ENCODE measurements around the gene GPX6.
A peak's percentile ranks its signal among the peaks of the same experiment; 100 is the strongest.
"Not testable (repeated sequence)": the region's sequence is repeated elsewhere in the genome, so short reads cannot be mapped to it uniquely, and the experiment has no call there.

Gene GPX6

GRCh38 chr6:28551891-28552666 lies 36.5 kb upstream of the GPX6 start:
- no peak for TF ChIP-seq CTCF (IDR thresholded peaks at IDR 0.05; ENCODE audit: control insufficient read depth, insufficient read depth, low read depth, low read length, missing control alignments)
- DNase-seq (ENCODE audit: low read depth) = no peak

GRCh38 chr6:28547003-28547402 lies 31.4 kb upstream of the GPX6 start:
- H3K4me3 ChIP-seq (ENCODE audit: control insufficient read depth, low read depth, low read length); DNase-seq (ENCODE audit: low read depth): not testable (repeated sequence)

More at GRCh38 chr6:28551891-28552666, 36.5 kb upstream of the GPX6 start:
- H3K4me3 ChIP-seq (ENCODE audit: control insufficient read depth, low read depth, low read length) = no peak overlapping the region

GRCh38 chr6:28545955-28546354 lies 30.4 kb upstream of the GPX6 start:
- TF ChIP-seq CTCF (IDR thresholded peaks at IDR 0.05; ENCODE audit: control insufficient read depth, insufficient read depth, low read depth, low read length, missing control alignments) = no peak
- DNase-seq (ENCODE audit: low read depth) = no peak
- H3K4me3 ChIP-seq (ENCODE audit: control insufficient read depth, low read depth, low read length) = no peak overlapping the region

GRCh38 chr6:28543651-28544610 lies 28.3 kb upstream of the GPX6 start:
- DNase-seq (ENCODE audit: low read depth) = no peak
- peak overlapping the region; percentile 29 for H3K4me3 ChIP-seq (ENCODE audit: control insufficient read depth, low read depth, low read length)
- TF ChIP-seq CTCF (IDR thresholded peaks at IDR 0.05; ENCODE audit: control insufficient read depth, insufficient read depth, low read depth, low read length, missing control alignments) = no peak

- no peak overlapping the region for H3K4me3 ChIP-seq (ENCODE audit: control insufficient read depth, low read depth, low read length)
- peak; percentile 35 for TF ChIP-seq CTCF (IDR thresholded peaks at IDR 0.05; ENCODE audit: control insufficient read depth, insufficient read depth, low read depth, low read length, missing control alignments)
These were observed 27.1 kb upstream of the GPX6 start for GRCh38 chr6:28542440-28543296.

GRCh38 chr6:28541996-28542395 lies 26.4 kb upstream of the GPX6 start:
- DNase-seq (ENCODE audit: low read depth) = no peak
- no peak overlapping the region for H3K4me3 ChIP-seq (ENCODE audit: control insufficient read depth, low read depth, low read length)
- TF ChIP-seq CTCF (IDR thresholded peaks at IDR 0.05; ENCODE audit: control insufficient read depth, insufficient read depth, low read depth, low read length, missing control alignments) = no peak

More at GRCh38 chr6:28542440-28543296, 27.1 kb upstream of the GPX6 start:
- DNase-seq (ENCODE audit: low read depth) = peak; percentile 55
